AG09319 (cell line): ENCODE data around the gene NHSL2.

ENCODE experiments used
- DNase-seq: peaks from one replicate; pipeline ENCODE4 v3.0.0-alpha.2; 2010; ENCODE audit warnings: low read depth; ENCODE audit errors: extremely low read depth
- CTCF ChIP-seq: IDR thresholded peaks from 2 replicates; pipeline ENCODE4 v1.5.1; 2011; ENCODE audit warnings: low read depth, mild to moderate bottlenecking, inconsistent platforms, low read length, moderate library complexity

Gene NHSL2

GRCh38 chrX:72030431-72030830, 119.8 kb downstream of the NHSL2 start:
- no peak for DNase-seq
- TF ChIP-seq CTCF = no peak

GRCh38 chrX:72031118-72031517, 120.5 kb downstream of the NHSL2 start:
- TF ChIP-seq CTCF = no peak
- DNase-seq = no peak

GRCh38 chrX:72031634-72032033, 121.0 kb downstream of the NHSL2 start:
- no peak for DNase-seq
- TF ChIP-seq CTCF = no peak

- no peak for TF ChIP-seq CTCF
- DNase-seq = no peak
Observed at GRCh38 chrX:72037601-72038000, 127.0 kb downstream of the NHSL2 start.

- no peak for TF ChIP-seq CTCF
- DNase-seq = no peak
Observed at GRCh38 chrX:72038016-72038415, 127.4 kb downstream of the NHSL2 start.

- TF ChIP-seq CTCF = no peak
- no peak for DNase-seq
Observed at GRCh38 chrX:72038868-72039267, 128.2 kb downstream of the NHSL2 start.

GRCh38 chrX:72040506-72040905, 129.9 kb downstream of the NHSL2 start:
- TF ChIP-seq CTCF = no peak
- DNase-seq = no peak
